ENCODE results near the gene FAM131B. TPM values are rescaled to one million over a fixed set of nuclear protein-coding genes. Genes with fewer than 3 reads are reported as not detected.
"Not testable (repeated sequence)": the region's sequence is repeated elsewhere in the genome, so short reads cannot be mapped to it uniquely, and the experiment has no call there.

Gene FAM131B
- 1.0 and 4.2 TPM in 2 replicates for total RNA-seq

DNA sequence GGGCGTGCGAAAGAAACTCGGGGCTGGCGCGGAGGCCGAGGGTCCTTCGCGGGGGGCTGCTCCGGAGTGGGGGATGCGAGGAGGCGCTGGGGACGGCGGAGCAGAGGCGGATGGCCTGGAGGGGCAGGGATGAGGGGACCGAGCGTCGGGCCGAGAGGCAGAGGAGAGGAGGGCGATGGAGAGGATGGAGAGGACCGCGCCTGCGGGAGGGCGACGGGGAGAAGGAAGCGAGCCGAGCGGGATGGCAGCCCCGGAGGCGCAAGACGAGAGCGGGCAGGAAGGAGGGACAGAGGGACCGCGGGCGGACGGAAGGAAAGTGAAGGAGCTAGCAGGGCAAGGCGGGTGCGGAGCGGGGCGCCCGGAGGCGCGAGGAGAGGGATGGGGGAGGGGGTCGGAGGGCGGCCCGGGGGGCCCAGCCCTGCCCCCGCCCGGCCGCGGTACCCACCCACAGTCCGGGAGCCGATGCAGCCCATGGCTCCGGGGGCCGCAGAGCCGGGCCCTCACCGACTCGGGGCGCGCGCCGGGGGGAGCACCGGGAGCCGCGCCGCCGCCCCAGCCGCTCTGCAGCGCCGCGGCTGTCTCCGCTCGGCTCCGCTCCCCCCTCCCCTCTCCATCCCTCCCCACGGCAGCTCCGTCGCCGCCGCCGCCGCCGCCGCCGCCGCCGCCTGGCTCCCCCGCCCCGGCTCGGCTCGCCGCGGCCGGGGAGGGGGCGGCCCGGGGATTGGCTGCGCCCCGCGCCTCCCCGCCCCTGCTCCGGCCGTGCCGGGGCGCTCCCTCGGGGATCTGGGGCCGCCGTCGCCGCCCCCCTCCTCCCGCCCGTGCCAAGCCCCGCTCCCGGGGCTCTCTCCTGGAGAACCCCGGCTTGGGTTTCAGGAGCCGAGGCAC is at the start of gene FAM131B:
Gene FAM131B, minus strand, starts transcription at position 583 of the 885 bp plus-strand sequence. Its CDS starts 110 bp downstream, at position 473.
- DNase-seq (ENCODE audit: low read depth), result no peak

- DNase-seq (ENCODE audit: low read depth), result no peak
Measured at GRCh38 chr7:143411976-143412708, 49.6 kb upstream of the FAM131B start.

DNA sequence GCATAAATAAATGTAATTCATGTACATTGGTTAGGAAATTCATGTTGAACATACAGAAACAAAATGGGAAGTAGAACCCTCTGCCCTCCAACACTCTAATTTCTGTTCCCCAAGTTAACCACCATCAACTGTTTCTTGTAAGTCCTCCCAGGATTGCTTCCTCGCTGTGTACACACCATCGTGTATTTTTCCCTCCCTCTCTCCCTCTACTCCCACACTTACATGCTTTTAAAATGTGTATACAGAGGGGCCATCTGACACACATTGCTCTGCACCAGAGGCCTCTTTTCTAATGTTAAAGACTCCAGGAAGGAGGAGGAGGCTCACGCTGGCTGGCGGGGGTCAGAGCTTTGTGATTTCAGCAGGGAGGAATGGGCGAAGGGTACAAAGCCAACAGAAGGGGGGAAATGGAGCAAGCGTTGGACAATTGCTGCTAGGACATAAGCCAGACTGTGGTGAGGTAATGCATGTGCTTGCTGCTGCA is 48.0 kb upstream of the FAM131B start:
- DNase-seq (ENCODE audit: low read depth), result no peak

DNA sequence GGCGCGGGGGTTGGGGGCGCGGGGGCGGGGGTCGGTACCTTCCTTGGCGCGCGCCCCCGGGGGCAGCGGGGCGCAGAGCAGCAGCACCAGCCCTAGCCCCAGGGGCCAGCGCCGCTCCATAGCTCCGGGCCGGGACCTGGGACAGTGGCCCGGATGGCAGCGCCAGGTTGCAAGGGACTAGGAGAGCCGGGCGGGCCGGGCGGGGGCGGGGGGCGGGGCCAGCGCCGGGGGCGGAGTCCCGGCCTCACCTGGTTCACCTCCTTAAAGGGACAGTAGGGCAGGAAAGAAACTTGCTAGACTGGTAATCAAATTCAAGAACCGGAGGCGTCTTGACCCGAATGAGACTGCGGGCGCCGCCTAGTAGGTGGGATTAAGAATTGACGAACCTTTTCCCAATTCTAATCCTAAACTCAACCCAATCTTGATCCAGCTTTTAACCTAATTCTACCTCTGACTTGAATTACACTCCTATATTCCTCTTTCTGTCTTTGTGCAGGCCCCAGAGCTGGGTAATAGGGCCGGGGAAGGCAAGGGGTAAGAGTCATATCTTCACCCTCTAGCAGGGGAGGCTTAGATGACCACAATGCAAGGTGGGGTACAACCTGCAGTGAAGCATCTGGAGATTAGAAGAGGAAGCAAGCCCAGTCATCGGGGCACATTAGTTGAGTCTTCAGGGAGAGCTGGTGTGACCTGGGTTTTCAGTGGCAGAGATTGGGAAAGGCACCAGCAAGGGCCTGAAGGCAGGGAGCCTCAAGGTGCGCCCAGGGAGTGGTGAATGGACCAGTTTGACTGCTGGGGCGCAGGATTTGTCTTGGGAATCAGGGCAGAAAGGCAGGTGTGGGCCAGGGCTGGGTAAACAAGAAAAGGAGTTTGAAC is 46.4 kb upstream of the FAM131B start, which contains the start of gene EPHA1:
Gene EPHA1, minus strand, starts transcription at position 171 of the 876 bp plus-strand sequence. Its CDS starts 51 bp downstream, at position 120.
- DNase-seq (ENCODE audit: low read depth), result peak; percentile 62

DNA sequence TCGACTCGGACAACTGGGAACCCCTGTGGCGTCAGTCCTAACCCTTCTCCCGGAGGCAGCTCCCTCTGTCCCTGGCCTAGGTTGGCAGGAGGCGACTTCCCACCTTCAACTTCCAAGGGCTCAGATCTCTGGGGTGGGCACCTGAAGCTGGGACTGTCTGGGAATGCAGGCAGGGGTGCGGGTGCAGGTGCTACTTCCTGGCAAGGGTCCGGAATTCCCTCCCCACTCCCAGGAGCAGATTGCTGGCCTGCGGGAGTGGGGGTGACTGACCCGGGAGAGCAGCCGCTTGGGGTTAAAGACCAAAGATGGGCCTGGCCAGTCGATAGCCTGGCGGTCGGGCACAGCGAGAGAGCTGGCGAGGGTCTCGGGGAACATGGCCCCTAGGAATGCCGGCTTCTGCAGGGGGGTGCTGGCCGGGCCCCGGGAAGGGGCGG is 45.8 kb upstream of the FAM131B start:
- no peak for DNase-seq (ENCODE audit: low read depth)

GRCh38 chr7:143407287-143408251 is 45.1 kb upstream of the FAM131B start:
- peak; percentile 35 for DNase-seq (ENCODE audit: low read depth)

DNA sequence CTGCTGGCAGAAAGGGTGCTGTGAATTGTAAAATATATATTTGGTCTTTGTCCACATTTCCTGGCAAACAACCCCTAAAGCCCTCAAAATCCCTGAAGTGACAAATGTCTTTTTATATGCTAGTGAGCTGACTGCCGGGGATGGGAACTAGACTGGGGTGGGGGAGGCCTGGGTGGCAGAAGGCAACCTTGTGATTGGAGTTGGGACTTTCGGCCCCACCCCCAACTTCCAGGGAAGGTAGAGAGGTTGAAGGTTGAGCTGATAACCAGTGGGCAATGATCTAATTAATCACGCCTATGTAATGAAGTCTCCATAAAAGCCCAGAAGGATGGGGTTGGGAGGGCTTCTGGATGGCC is 43.5 kb upstream of the FAM131B start:
- no peak for DNase-seq (ENCODE audit: low read depth)

GRCh38 chr7:143405173-143406001 is 42.9 kb upstream of the FAM131B start:
- no peak for DNase-seq (ENCODE audit: low read depth)

DNA sequence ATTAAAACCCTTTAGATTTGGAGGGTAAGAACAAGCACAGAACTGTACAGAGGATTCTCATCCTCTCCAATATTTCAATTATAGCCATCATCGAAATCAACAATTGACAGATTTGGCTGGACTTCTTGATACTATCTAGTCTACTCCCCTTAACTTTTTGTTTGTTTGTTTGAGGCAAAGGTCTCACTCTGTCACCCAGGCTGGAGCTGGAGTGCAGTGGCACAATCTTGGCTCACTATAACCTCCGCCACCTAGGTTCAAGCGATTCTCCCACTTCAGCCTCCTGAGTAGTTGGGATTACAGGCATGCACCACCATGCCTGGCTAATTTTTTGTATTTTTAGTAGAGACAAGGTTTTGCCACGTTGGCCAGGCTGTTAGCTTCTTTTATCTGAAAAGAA is 39.7 kb upstream of the FAM131B start:
- DNase-seq (ENCODE audit: low read depth), result not testable (repeated sequence)

GRCh38 chr7:143401265-143401664 is 38.8 kb upstream of the FAM131B start:
- DNase-seq (ENCODE audit: low read depth), result no peak

- no peak for DNase-seq (ENCODE audit: low read depth)
Measured at GRCh38 chr7:143399642-143400041, 37.1 kb upstream of the FAM131B start.

GRCh38 chr7:143399151-143399550 is 36.6 kb upstream of the FAM131B start:
- DNase-seq (ENCODE audit: low read depth), result no peak

- DNase-seq (ENCODE audit: low read depth), result no peak
Measured at GRCh38 chr7:143398616-143399015, 36.1 kb upstream of the FAM131B start.

- DNase-seq (ENCODE audit: low read depth), result no peak
Measured at GRCh38 chr7:143397710-143398530, 35.4 kb upstream of the FAM131B start.

DNA sequence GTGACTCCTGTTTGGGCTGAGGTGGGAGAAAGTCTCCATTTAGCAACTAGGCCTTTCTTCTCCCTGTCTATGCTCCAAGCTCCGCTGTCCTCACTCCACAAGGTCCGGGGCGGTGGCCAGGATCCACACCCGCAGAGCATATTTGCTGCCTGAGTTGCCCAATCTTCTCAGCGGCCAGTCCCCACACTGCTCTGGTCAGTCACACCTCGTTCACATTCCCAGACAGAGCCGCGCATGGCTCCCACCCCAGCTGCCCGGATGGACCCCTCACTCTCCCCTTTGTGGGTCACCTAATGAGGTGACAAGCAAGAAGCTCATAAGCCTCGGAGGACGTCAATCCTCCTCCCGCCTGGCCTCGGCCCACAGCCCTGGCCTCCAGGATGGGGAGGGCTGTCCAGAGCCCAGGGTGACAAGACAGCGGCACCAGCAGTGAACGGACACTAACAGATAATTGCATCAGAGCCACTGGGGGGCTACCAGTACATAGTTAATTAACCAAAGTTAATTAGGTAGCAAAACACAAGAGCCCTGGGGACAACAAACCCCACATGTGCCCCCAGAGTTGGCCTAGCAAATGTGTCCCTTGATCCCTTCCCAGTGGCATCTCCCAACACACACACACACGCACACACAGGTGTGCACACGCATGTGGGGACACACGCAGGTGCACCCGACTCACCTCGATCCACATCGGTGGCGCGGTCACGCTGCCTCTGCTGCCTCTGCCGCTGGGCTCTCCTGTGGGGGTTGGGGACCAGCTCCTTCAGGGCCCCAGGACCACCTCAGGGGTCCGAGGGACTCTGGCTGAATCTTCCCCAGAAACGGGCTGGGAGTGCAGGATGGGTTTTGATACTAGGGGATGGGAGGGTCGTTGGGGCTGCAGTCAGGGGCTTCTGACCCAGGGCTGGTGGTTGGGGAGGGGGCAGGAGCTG is 34.4 kb upstream of the FAM131B start:
- no peak for DNase-seq (ENCODE audit: low read depth)

DNA sequence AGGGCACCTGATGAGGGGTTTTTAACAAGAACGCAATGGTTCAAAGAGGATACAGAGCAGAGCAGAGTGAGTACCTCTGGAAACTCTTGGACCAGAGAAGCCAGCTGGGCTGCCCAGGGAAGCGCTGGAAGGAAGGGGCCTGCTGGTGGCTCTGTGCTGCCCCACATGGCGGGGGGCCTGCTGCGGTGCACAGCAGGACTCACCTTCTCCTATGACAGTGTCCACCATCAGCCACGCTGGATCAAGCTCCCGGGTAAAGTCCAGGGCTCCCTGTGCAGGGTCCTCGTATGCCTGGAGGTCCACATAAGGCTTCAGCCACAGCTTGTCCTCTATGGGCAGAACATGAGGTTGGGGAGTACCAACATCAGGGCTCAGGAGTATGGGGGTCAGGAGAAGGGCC is 33.7 kb upstream of the FAM131B start:
- DNase-seq (ENCODE audit: low read depth), result no peak
